CD4-positive, alpha-beta T cell treated with Interleukin-1 beta for 1 hour (primary cell): ENCODE measurements around the gene CEP128.
"Not testable (repeated sequence)": the region's sequence is repeated elsewhere in the genome, so short reads cannot be mapped to it uniquely, and the experiment has no call there.

ENCODE experiments used
- DNase-seq, 2 donors: peaks; one replicate each; pipeline ENCODE4 v3.0.0-alpha.2; 2020 to 2022

CEP128 gene

DNA sequence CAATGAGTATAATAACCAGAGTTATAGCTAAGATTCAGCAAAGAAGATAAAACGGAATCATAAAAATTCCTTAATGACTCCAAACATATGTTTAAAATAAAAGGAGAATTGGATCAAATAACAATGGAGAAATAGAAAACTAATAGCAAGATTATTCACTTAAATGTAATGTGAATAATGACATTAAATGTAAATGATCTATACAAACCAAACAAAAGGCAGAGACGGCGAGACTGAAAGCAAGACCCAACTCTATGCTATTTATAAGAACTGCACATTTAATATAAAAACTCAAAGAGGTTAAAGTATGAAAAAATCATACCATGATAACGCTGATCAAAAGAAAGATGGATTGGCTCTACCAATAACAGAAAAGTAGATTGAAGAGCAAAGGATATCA lies 10.0 kb upstream of the CEP128 start:
- no peak for DNase-seq

DNA sequence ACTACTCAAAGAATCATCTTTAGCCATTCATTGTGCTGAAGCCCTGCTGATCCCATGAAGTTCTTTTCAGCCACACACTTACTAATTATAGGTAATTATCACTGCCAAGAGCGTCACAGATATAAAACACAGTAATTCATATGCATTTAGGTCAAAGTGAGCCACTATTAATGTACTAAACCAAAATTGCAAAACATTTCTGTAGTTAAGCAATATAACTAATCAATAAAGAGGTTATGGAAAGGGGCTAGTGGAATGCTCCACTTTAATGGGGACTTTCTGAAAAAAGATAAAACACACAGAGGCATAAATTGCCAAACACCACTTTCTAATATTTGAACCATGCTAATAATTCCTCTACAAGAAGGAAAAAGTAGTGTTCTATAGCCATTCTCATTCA lies 6.8 kb upstream of the CEP128 start:
- no peak for DNase-seq

DNA sequence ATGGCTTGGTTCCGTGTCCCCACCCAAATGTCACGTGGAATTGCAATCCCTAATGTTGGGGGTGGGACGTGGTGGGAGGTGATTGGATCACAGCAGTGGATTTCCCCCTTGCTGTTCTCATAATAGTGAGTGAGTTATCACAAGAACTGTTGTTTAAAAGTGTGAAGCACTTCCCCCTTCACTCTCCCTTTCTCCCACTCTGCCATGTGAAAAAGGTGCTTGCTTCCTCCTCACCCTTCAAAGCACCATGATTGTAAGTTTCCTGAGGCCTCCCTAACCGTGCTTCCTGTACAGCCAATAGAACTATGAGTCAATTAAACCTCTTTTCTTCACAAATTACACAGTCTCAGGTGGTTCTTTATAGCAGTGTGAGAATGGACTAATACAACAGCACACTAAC lies 5.3 kb upstream of the CEP128 start:
- DNase-seq = no peak

DNA sequence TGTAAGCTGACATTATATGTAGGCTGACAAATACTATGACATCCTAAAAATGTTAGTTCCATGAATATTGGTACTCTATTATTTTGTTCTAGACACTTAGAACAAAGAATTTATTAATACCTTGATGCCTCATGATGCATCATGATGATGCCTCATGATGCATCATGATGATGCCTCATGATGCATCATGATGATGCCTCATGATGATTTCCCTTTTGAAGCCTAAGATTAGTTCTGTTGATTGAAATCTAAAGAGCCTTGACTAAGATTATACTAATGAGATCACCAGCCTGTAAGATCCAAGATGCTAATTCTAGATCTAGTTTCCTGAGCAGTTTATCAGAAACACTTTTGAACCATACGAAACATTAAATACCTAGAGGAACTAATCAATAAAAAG lies 4.6 kb upstream of the CEP128 start:
- DNase-seq = no peak

DNA sequence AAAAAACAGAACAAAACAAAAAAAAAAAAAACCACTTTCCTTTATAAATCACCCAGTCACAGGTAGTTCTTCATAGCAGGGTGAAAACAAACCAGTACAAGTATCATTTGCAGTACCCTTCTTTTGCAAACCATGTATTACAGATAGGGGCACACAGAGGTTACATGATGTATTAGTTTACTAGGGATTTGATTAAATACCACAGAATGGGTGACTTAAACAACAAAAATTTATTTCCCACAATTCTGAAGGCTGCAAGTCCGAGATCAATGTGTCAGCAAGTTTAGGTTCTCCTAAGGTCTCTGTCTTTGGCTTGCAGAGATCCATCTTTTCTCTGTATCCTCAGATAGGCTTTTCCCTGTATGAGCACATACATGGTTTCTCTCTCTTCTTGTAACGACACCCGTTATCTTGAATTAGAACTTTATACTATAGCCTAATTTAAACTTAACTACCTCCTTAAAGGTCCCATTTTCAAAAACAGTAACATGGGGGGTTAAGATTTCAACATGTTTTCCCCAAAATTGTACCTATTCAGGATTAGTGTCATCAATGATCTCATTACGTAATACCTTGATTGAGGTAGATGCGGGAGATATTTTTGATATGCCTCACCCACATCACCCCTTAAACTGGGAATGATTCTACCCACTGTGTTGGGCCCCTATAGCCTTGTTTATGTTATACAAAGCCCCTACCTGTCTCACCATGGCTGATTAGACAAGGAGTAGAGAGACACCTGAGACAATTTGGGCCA lies 3.5 kb upstream of the CEP128 start:
- DNase-seq = no peak

DNA sequence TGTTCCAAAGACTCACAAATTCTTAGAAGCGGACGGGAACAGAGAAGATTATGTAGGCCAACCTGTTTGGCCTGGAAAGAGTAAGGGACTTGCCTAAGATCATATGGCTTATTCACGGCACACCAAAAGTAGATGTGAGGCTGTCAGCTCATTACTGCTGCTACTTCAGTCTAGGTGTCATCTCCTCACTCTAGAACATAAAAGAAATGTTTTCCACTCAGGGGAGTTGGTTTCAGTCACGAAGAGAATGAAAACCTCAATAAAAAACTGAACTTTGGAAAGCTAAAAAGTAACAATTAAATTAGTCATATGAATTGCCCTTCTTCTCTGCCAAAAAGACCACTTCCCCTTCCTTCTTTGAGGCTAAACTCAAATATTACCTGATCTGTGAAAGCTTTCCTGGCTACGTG lies 658 bp upstream of the CEP128 start:
- DNase-seq = no peak

DNA sequence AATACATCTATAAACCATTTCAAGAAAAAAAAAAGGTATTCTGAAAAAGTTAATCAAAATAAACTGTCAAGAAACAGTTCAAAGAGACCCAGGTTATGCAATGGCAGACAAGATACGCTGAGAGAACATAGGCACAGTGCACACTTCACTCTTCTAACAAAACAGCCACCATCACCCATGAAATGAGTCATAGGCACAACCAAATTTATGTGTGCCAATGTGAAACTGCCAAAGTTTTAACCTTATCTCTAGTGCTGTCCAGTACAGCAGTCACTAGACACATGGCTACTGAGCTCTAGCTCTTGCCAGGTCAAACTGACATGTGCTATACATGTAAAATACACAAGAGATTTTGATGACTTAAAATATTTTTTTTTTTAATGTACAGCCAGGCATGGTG lies 1.4 kb downstream of the CEP128 start:
- DNase-seq = no peak

DNA sequence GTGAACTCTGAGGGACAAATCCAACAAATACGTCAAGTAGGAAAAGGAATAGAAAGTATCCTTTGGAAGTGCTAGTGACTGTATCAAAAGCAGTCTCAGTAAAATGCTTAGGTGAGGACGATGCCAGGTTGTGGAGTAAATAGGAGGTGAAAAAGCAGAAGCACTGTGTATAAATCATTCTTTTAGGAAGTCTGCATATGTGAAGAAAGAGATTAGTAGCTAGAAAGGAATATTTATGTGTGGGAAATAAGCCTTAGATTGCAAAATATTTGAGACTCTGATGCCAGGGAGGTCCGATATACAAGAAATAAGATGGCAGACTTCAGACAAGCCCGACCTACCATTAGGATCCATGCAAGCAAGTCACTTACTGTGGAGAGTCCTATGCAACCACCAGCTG lies 7.9 kb downstream of the CEP128 start:
- DNase-seq = no peak

DNA sequence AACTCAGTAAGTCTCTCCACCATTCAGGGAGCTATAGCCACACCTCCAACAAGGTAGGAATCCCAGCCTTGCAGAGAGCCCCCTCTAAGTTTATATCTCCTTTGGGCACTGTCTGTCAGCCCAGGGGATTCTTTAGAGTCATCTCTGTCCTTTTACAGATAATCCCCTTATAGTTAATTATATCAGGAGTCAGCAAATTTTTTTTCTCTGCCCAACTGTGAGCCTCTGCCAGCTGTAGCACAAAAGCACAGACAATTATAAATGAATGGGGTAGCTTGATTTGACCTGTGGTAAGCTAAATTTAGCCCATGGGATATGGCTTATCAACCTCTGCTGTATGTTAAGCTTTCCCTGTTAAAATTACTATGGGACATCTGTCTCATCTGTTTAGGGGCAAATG lies 8.3 kb downstream of the CEP128 start:
- no peak for DNase-seq

DNA sequence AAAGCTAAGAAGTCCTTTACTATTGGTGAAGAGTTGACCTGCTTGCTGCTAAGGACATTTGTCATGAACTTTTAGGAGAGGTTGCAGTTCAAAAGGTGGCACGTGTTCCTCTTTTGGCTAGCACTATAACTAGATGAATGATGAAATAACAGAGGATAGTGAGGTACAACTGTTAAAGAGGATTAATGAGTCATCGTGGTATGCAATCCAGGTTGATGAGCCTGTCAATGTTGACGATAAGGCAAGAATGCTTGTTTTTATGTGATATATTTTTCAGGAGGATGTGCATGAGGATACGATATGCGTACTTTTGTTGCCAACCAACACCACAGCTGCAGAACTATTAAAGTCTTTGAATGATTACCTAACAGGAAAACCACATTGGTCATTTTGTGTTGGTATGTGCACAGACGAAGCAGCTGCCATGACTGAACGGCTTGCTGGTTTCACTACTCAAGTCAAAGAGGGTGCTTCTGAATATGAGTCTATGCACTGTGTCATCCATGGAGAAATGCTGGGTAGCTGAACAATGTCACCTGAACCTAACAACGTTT lies 10.6 kb downstream of the CEP128 start:
- peak; percentile 39 to 63 for DNase-seq

DNA sequence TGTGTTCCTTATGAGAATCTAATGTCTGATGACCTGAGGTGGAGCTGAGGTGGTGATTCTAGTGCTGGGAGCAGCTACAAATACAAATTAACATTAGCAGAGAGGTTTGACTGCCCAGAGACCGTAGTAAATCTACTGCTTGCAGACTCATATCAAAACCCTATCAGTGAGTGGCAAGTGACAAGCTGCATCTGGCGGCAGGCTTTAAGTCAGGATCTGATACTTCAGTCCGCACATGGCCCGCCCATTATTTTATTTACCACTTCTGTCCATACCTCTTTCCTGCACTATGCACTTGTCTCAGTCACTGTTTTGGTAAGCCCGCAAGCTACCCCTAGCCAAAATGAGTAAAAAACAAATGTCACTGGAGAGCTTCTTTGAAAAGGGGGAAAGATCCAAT lies 11.4 kb downstream of the CEP128 start:
- DNase-seq = no peak

DNA sequence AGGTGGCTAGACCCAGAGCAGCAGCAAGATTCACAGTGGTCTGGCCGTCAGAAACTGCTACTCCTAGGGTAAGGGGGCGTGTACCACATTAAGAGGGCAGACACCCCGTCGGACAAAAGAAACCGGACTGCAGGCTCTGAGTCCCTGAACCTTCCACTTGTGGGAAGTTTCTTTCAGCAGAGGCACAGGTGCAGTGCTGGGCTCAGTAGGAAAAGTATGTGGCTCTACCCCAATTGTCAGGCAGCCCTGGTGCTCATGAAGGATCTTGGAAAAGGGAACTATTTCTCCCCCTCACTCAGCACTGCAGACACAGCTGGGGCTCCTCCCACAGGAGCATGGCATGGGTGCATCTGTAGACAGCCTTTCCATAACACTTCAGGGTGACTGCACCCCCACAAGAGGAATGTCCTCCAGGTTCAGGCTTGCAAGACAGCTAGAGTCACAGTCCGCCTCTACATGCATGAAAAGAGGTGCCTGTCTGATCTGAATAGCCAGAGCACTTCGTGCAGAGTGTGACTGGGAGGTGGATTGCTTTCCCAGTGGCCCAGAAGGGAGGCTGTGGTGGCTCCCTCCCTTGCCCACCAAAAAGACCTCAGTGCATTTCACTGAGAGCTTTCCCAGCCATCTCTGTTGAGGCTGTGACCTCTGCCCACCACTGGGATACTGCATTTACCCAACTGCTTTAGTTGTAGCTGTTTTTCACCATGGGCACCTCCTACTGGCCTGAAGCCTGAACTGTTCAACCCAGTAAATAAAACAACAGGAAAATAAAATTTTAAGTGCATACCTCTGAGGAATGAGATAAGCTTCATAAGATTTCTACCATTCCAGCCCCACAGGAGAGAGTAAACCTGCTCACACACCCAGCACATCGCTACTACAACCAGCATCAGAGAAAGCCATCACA lies 14.2 kb downstream of the CEP128 start:
- DNase-seq = no peak

DNA sequence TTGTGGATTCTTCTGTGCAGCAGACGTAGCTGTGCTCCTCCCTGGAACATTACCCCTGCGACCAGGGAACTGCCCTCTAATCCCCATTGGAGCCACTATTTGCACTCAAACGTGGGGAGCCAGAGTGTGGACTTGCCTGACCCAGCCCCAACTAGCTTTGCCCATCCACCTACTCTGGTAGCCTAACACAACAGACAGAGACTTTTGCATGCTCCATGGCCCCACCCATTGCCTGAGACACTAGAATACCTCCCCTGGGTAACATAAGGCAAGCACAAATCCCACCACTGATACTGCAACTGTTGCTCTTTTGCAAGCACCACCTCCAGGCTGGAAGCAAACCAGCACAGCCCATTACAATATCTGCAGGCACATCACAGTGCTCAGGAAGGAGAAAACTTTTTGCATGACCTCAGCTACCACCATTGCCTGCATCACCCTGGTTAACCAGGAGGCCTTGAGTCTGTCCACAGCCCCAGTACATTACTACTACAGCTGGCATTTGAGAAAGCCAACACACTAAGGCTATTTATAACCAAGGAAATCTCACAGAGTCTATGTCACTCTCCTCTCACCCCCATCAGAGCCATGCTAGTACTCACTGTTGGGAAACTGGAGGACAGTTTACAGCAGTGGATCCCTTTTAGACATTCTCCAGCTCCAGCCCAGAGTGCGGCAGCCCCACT lies 15.0 kb downstream of the CEP128 start:
- DNase-seq = no peak

DNA sequence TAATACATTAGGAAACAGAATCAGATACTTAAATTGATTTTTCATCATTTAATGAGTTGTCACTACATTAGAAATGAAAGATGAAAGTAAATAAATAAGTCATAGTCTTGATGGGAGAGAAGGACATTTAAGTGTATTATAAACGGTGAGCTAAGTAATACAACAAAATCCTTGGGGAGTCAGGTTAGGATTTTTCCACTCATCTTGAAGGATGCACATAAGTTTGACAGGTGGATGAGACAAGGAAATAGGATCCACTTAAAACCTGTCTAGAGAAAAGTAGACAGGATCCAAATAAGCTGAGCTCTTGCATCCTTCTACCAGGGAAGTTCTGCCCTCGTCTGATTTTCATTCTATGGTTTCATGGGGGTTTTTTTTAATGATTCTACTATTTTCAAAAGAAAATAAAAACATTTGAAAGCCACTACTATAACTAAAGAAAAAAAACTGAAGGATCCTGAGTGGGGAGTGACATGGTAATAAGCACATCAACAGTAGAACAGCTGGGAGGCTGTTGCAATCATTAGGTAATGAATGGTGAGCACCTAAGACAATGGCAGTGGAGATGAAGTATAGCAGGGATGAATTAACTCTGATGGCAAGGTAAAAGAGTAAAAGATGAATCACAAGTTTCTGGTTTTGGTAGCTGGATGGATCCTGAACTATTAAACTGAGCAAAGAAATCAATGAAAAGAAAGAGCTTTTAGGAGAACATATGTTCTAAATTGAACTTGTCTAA lies 17.0 kb downstream of the CEP128 start:
- no peak for DNase-seq

DNA sequence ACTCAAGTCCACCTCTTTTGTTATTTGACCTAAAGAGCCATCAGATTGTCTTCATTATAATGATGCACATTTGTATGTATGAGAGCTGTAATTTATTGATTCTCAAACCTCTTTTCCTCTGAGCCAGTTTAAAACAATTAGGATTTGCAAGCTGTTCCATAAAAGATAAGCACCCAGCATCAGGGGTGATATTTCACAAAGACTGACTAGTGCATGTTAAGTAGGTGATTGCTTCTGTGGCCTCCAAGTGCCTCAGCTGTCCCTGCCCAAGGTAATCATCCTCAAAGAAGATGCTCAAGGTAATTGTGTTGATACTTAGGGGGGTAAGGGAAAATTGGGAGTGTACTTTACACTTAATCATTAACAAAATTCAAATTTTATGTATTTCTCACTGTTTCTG lies 18.2 kb downstream of the CEP128 start:
- DNase-seq = no peak

DNA sequence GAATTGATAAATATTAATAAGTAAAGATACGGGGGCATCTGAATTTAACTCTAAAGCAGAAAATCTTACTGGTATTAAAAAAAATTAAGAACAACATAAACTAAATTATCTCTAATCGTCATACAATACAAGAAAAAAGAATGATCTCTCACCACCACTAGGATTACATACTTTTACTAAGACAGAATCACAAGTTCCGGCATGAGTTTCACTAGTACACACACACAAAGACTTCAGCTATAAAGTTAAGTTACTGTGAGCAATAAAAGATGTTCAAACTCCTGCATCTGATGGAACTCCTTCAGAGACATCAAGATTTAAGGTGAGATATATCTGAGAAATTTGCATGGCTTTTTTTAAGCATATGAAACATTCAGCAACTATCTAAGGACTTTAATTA lies 21.9 kb downstream of the CEP128 start:
- DNase-seq = no peak

DNA sequence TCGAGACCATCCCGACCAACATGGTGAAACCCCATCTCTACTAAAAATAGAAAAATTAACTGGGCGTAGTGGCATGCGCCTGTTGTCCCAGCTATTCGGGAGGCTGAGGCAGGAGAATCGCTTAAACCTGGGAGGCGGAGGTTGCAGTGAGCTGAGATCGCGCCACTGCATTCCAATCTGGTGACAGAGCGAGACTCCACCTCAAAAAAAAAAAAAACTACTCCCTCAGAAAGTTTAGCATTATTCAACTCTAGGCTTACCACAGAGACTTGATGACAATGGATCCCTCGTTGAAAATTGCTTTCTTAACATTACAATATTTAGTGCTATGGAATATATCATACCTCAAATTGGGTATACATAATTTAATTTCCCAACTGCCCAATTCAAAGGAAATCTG lies 29.5 kb downstream of the CEP128 start:
- DNase-seq = not testable (repeated sequence)

DNA sequence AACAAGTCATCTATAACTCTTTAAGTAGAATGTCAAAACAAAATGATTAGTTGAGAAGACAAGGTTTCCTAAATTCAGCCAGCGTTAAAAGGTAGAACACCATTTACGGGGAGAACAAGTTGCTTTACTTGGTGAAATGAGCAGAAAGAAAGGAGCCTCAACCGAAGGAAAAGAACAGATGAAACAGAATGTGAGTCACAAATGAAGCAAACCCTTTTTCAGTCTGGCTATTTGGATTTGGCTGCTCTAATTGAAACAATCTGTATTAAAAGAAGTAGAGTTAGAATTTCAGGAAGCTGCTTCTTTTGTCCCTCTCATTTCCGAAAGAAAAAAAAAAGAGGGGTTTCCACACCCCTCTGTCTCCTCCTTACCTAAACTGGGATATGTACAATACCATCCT lies 34.6 kb downstream of the CEP128 start:
- DNase-seq = no peak

DNA sequence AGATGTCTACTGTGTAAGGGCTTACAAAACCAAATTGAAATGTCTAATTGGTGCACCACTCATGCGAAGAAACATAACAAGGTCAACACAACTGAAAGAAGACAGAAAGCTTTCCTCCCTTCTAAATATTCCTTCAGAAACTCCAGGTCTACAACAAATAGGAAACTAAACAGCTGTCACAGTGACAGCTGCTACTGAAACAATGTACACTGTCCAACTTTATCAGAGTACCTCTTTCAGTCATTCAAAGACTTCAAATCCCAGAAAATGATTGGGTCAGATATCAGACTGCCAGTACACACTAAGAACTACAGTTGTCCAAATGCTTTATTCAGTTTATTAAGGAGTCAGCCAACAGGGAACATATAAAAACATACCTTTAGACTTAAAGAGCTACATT lies 35.2 kb downstream of the CEP128 start:
- DNase-seq = no peak

DNA sequence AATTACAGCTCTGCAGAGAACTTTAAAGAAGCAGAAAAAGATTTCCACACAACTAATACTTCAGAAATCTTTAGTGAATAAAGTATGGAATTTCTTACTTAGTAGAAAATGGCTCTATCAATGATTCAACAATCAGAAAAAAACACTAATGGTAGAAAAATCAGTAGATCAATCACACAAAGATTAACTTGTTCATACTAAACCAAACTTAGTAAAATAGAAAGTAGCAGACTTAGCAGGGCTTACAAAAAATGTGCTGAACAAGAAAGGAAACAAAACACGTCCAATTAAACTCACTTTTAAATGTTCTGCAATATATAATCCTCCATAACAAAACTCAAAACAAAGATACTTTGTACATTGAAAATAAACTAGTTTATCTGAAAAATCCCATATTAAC lies 38.9 kb downstream of the CEP128 start:
- DNase-seq = no peak

DNA sequence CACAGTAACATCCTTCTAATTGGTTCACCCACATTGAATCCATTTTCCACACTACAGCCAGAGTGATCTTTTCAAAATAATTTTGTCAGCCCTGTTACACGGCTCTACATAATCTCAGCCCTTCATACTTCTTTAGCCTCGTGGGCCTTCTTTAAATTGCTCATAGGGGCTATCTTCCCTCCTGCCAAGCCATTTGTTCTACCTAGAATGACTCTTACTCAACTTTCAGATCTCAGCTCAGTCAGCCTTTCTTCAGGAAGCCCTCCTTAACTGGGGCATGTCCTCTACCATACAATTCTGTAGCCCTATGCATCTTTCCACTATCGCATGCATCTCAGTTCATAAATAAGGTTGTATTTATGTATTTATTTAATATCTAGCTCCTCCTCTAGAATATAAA lies 39.7 kb downstream of the CEP128 start:
- no peak for DNase-seq

DNA sequence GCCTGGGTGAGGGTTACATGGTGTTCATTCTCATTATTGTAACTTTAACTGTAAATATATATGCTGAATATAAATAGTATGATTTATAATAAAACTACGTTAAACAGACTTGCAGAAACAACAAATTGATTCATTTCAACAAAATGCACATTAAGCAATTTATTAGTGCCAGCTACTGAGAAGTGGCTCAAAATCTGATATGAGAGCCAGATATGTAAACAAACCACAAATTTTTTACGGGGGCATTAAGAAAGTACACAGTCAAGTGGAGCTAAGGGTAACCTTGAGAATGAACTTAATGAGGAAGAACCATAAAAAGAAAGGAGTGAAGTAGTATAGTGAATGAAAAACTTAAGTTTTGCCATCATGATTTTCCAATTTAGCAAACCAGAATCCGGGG lies 40.3 kb downstream of the CEP128 start:
- no peak for DNase-seq

DNA sequence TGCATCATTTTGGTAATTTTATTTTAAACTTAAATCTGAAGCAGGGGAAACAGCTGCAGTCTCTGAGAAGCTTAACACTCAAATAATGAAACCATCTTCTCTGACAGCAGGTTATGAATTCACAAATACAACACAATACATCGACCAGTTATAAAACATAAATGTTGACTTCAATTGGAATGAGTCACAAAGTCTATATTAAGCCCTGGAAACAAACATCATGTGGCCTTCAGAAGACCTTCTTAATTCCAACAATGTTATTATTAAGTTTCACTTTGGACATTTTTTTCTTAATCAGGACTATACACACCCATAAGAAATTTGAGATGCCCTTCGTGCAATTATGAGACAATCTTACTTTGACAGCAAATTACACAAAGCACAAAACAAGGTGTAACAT lies 68.9 kb downstream of the CEP128 start:
- DNase-seq = no peak
